Measurements from ENCODE around the gene COL5A2. TPM values are rescaled to one million over a fixed set of nuclear protein-coding genes. Genes with fewer than 3 reads are reported as not detected.
A peak's percentile ranks its signal among the peaks of the same experiment; 100 is the strongest.

Gene COL5A2
- total and polyA plus RNA-seq, 8 donors: 11.9 to 468 (median 48.1) TPM

- intact Hi-C loops (cut with DNase I; ENCODE audit: low total_unique reads): no loop called here
Measured at GRCh38 chr2:189014449-189015138, 165.0 kb downstream of the COL5A2 start.

GRCh38 chr2:189013671-189014448, 165.7 kb downstream of the COL5A2 start:
- no peak for DNase-seq
- Histone ChIP-seq H3K9me3 (no peaks in the 10 kb centered on the region), H3K27ac (peak overlapping the region in 4 of 5 donors; percentile 5 to 68 (median 57)), H3K27me3 (no peaks in the 10 kb centered on the region), H3K36me3 (peaks cover 0 to 28% (median 18%) of the 10 kb centered on the region in 4 donors), H3K4me3 (no peak overlapping the region), H3K4me1 (peaks cover 0 to 25% (median 3%) of the 10 kb centered on the region in 4 donors)
- TF ChIP-seq POLR2AphosphoS5 (IDR thresholded peaks at IDR 0.05) (no peak), EP300 (IDR thresholded peaks at IDR 0.05) (no peak), CTCF (IDR thresholded peaks at IDR 0.05) (no peak), POLR2A (IDR thresholded peaks at IDR 0.05) (no peak)
- 56 to 75% (median 70%) methylated on average over 2 of the region's 2 CpGs for WGBS, 5 donors
- intact Hi-C loops (cut with DNase I; ENCODE audit: low total_unique reads): no loop called here

More at GRCh38 chr2:189014449-189015138, 165.0 kb downstream of the COL5A2 start:
- no peak overlapping the region for H3K4me3 ChIP-seq
- H3K9me3 ChIP-seq: no peaks in the 10 kb centered on the region
- H3K4me1 ChIP-seq: peaks cover 0 to 25% (median 3%) of the 10 kb centered on the region in 4 donors
- H3K36me3 ChIP-seq: peaks cover 0 to 22% (median 13%) of the 10 kb centered on the region in 4 donors
- H3K27me3 ChIP-seq: no peaks in the 10 kb centered on the region
- peak overlapping the region in 4 of 5 donors; percentile 42 to 68 (median 57) for H3K27ac ChIP-seq
- 37 to 55% (median 43%) methylated on average over 2 of the region's 2 CpGs for WGBS, 5 donors
- TF ChIP-seq POLR2AphosphoS5 (IDR thresholded peaks at IDR 0.05): peak in 1 of 3 donors; percentile 39
- no peak for TF ChIP-seq CTCF (IDR thresholded peaks at IDR 0.05)
- DNase-seq: peak in 1 of 2 donors; percentile 64

DNA sequence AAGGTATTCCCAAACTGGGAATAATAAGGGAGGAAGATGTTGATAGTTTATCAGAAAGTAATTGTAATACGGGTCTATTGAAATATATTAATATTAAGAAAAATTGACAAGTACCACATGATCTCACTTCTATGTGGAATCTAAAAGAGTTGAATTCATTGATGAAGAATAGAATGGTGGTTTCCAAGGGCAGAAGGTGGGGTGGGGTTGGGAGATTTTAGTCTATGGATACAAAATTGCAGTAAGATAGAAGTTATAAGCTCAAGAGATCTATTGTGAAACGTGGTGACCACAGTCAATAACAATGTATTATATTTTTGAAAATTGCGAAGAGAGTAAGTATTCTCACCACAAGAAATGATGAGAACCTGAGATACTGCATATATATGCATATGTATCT, 166.5 kb downstream of the COL5A2 start:
- H3K36me3 ChIP-seq: peaks cover 0 to 36% (median 26%) of the 10 kb centered on the region in 4 donors
- no peaks in the 10 kb centered on the region for H3K27me3 ChIP-seq
- no peak overlapping the region for H3K27ac ChIP-seq
- H3K9me3 ChIP-seq: no peaks in the 10 kb centered on the region
- WGBS, 5 donors: 73 to 90% (median 83%) methylated on average over 3 of the region's 3 CpGs
- TF ChIP-seq CTCF (IDR thresholded peaks at IDR 0.05) (no peak), POLR2AphosphoS5 (IDR thresholded peaks at IDR 0.05) (no peak), EP300 (IDR thresholded peaks at IDR 0.05) (no peak), POLR2A (IDR thresholded peaks at IDR 0.05) (no peak)
- peaks cover 0 to 34% (median 3%) of the 10 kb centered on the region in 4 donors for H3K4me1 ChIP-seq
- H3K4me3 ChIP-seq: no peak overlapping the region
- no peak for DNase-seq
- intact Hi-C loops (cut with DNase I; ENCODE audit: low total_unique reads): no loop called here

GRCh38 chr2:189012351-189012750, 167.2 kb downstream of the COL5A2 start:
- DNase-seq: no peak
- TF ChIP-seq CTCF (IDR thresholded peaks at IDR 0.05) (no peak), EP300 (IDR thresholded peaks at IDR 0.05) (no peak), POLR2AphosphoS5 (IDR thresholded peaks at IDR 0.05) (no peak), POLR2A (IDR thresholded peaks at IDR 0.05) (no peak)
- no peaks in the 10 kb centered on the region for H3K27me3 ChIP-seq
- WGBS, 5 donors: 58 to 73% (median 70%) methylated on average over 1 of the region's 1 CpG
- H3K27ac ChIP-seq: no peak overlapping the region
- H3K9me3 ChIP-seq: no peaks in the 10 kb centered on the region
- intact Hi-C loops (cut with DNase I; ENCODE audit: low total_unique reads): no loop called here
- H3K4me3 ChIP-seq: no peak overlapping the region
- peaks cover 0 to 34% (median 3%) of the 10 kb centered on the region in 4 donors for H3K4me1 ChIP-seq
- peaks cover 1 to 43% (median 33%) of the 10 kb centered on the region in 4 donors for H3K36me3 ChIP-seq

Measured in stomach (tissue), 9 donors.